GM21786 (cell line): ENCODE measurements around the gene ULK4.

Source experiments
- ATAC-seq: cut with Tn5 transposase; IDR thresholded peaks from one replicate; pipeline ENCODE4 v1.9.1; 2021; ENCODE audit not compliant: unreplicated experiment

Gene ULK4

GRCh38 chr3:41519746-41520145 is 442.2 kb downstream of the ULK4 start:
- no peak for ATAC-seq

DNA sequence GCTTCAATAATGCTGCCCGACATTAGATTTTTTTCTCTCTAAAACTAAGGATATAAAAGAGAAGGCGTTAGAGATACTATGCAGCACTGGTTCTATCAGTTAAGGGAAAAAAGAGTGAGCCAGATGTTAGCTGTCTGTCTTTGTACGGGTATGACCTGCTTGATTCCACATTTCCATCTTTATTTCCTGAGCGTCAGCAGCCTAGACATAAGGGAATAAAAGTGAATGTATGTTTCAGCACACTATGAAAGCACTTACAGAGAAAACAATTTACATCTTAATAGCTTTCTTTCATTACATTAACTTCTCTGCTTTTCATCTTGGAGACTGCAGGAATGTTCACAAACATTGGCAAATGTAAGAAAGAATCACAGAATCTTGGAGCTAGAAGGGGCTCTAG is 443.3 kb downstream of the ULK4 start:
- no peak for ATAC-seq

GRCh38 chr3:41508063-41508696 is 453.7 kb downstream of the ULK4 start:
- no peak for ATAC-seq

DNA sequence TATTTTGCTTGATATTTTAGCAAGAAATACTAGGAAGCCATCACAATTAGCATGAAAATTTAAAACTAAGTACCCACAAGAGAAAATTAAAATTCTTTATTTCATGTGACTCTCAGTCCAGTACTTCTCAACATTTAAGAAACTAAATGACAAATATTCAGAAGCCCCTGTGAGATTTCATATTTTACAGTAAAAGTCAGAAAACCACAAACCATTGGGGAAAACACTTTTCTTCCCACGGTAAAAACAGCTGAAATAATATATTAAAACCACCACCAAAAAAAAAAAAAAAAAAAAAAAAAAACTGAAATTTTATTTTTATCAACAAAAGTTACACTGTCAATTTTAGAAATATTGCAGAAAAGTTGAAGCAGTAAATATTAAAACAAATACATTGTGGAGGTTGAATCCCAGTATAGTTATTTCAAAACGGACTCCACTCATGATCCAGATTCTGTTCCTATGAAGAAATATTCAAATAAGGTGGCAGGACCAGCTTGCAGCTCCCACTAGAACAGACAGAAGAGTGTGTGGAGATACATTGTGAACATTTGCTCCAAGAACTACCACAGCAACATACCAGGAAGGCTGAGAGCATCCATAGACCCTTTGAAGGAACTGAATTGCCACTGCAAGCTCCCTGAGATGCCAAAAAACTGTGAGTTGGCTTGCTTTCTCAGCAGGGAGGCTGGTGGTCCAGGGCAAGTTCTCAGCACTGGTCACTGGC is 454.4 kb downstream of the ULK4 start:
- no peak for ATAC-seq

GRCh38 chr3:41503998-41504623 is 457.8 kb downstream of the ULK4 start:
- no peak for ATAC-seq

DNA sequence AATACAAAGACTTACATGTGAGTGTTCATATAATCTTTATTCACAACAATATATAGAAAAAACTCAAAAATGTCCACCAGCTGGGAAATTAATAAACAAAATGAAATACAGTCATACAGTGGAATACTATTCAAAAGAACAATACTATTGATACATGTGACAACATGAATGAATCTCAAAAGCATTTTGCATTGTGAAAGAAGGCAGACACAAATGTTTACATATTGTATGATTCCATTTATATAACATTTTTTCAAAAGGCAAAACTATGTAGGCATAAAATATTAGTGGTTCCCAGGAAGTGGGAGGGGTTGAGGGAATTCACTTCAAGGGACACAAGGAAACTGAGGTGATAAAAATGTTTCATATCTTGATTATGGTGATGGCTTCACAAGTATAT is 459.4 kb downstream of the ULK4 start:
- ATAC-seq, result no peak

DNA sequence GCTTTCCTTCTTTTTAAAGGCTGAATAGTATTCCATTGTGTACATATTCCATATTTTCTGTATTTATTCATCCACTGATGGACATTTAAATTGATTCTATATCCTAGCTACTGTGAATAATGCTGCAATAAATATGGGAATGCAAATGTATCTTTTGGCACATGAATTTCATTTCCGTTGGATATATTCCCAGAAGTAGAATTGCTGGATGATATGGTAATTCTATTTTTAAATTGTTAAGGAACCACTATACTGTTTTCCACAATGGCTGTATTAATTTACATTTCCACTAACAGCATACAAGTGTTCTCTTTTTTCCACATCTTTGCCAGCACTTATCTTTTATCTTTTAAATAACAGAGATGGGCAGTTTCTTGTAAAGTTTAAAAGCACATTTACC is 459.9 kb downstream of the ULK4 start:
- ATAC-seq, result no peak

DNA sequence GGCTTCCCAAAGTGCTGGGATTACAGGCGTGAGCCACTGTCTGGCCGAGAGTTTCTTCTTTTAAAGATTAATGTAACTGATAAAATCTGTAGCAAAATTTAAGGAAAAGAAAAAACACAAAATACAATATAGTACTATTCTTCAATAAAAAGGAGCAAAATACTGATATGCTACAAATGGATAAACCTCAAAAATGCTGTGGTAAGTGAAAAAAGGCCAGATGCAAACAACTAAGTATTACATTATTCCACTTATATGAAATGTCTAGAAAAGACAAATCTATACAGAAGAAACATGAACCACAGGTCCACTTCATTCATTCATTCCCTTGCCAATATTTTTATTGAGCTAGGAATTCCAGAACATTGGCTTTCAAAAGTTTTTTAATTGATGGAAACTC is 463.1 kb downstream of the ULK4 start:
- no peak for ATAC-seq

- no peak for ATAC-seq
These were observed 471.5 kb downstream of the ULK4 start for GRCh38 chr3:41490360-41490759.

GRCh38 chr3:41489231-41489630 is 472.7 kb downstream of the ULK4 start:
- ATAC-seq, result no peak

GRCh38 chr3:41488501-41488900 is 473.4 kb downstream of the ULK4 start:
- no peak for ATAC-seq

DNA sequence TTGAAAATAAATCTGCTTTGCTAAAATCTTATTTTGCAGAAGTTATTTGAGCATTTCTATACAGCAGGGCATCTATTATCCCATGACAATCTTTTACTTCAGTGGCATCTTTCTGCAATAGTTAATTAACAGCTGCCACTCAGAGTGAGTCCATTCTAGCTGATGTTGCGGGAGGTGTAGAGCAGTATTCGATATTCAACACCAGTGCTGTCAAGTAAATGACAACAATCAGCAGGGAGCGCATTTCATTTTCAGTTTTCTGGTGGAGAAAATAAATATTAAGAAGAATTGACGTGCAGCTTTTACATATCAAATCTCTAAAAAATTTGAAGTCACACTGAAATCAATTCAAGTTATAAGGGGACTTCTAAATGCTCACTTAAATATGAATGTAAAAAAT is 476.4 kb downstream of the ULK4 start:
- ATAC-seq, result no peak

DNA sequence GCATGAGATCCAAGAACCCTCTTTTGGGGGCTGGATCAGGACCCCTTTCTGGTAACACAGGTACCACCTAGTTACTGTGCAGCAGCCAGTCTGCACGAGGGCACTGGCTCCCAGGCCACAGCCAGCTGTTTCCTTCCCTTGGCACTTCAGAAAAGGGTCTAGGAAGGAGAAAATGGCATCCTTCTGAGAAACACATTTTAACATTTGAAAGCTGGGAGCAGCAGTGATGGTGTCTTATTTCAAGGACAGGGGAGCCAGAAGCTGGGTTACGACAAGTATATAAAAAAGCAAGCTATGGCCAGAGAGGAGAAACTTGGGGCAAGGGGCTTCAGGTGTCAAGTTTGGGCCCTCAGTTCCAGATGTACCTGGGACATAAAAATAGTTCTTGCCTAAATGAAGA is 479.8 kb downstream of the ULK4 start:
- ATAC-seq, result no peak

DNA sequence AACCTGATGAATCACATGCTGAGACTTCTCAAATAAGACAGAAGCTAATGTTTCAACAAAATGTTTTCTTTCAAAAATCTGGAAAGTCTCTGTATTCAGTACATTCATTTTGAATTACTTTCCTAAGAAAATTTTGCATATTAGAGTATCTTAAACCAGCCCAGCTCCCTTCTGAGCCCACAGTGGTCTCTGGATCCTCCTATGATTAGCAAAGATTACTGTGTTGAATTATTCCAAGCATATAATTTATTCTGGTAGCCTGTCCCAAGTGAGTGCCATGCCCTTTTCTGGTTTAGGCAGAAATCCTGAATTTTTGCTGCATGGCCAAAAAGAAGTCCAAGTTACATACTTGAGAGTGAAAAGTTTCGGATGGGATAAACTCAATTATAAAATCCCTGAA is 483.6 kb downstream of the ULK4 start:
- ATAC-seq, result no peak

DNA sequence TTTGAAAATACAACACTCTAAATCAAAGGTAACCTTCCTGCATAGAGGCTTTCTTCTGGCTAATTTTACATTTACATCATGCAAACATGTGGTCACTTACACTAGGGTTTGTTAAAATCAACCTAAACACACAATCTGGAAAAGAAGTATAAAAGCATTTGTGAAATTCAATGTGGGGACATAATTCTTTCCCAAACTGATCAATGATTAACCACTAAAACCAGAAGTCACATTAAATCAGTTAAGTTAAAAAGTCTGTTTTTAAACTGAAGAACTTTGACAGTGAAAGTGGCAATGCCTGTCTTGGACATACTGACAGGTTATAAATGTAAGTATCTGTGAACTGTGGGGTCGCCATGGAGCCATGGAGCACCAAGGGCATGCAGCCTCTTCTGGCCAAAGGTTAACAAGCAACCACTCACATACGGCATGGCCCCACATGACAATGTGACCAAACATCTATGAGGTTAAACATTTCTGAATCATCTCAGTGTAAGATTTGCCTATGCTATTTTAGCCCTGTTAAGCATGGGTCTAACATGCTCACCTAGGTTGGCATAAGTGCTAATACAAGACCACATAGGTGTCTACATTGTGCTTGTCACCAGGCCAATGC is 484.4 kb downstream of the ULK4 start:
- no peak for ATAC-seq

GRCh38 chr3:41469083-41469482 is 492.8 kb downstream of the ULK4 start:
- no peak for ATAC-seq

DNA sequence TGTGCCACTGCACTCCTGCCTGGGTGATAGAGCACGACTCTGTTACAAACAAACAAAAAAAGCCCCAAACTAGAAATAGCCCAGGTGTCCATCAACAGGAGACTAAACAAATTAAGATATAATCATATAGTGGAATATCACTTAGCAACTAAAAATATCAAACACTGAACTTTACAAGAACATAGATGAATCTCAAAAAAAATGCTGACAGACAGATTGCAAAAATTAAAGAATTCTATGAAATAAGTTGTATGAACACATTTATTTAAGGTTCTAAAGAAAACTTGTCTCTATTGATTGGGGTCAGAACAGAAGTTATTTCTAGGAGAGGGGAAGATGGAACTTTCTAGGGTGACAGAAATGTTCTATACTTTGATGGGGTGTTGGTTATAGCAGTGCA is 494.4 kb downstream of the ULK4 start:
- no peak for ATAC-seq

GRCh38 chr3:41464858-41465257 is 497.0 kb downstream of the ULK4 start:
- no peak for ATAC-seq

- no peak for ATAC-seq
These were observed 497.5 kb downstream of the ULK4 start for GRCh38 chr3:41464401-41464800.

DNA sequence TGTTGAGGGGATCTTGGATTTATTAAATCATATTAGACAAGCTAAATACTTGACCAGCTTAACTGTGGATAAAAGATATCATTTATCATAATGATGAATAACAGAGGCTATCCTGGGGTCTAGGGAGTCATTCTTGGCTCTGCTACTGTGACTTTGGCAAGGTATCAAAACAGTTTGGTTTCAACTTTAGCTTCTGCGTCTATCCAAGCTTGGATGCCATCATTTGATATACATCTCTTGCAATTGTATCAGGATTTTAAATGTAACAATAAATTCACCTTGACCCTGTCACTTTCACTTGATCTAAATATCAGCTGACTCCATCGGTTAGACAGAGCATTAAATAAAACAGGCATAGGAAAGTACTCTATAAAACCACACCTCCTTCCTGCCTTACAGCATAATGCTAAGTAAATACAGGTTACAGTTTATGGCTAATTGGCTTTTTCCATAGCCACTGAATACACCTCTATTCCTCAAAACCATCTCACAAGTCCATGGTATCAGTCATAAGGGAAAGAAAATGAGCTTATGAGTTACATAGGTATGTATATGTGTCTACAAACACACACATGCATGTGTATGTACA is 499.7 kb downstream of the ULK4 start:
- ATAC-seq, result no peak

DNA sequence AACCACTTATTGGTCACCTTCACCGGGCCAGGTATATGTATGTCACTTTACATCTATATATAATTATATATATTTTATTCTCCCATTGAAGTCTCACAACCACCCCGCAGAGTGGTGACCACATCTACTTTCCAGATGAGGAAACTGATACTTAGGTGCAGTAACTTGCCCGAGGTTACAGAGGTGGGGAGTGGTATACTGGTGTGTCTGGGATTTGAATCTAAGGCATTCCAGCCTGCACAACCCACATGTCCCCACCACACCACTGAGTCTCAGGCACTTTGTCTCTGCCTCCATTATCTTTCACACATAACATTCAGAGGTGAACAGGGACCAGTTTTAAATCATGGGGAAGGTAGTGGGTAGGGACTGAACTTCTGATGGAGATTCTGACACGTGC is 501.2 kb downstream of the ULK4 start:
- ATAC-seq, result no peak

DNA sequence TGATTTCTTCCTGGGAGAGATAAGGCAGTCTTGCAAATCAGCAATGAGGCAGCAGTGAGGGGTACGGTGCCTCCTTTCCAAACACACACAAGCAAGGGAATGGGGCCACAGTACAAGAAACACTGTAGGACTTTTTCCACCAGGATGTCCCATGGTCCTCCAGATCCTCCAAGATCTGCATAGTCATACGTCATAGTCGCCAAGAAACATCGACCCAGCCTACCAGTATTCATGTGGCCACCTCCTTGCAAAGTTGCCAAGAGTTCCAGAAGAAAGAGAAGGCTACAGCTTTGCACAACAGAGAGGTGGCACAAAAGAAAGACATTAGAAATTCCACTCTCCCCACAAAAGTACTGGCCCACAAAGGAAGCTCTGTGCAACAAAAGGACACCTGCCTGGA is 504.7 kb downstream of the ULK4 start:
- ATAC-seq, result no peak
